Hepatocyte (in vitro differentiated cells): ENCODE measurements around the gene ZNF423.

ENCODE experiments used
- CTCF ChIP-seq: fragments of 200-600 bp; sonication (generic); IDR thresholded peaks from 2 replicates; pipeline ENCODE4 v1.5.1; 2016; ENCODE audit warnings: antibody characterized with exemption, mild to moderate bottlenecking; ENCODE audit not compliant: poor library complexity
- EZH2 ChIP-seq: fragments of 200-600 bp; sonication (generic); IDR thresholded peaks from 2 replicates; pipeline ENCODE4 v1.6.1; 2016; ENCODE audit warnings: antibody characterized with exemption, mild to moderate bottlenecking, borderline replicate concordance
- EZH2phosphoT487 ChIP-seq: fragments of 200-600 bp; sonication (generic); IDR thresholded peaks from one replicate; pipeline ENCODE4 v1.6.1; 2018; ENCODE audit warnings: antibody characterized with exemption, mild to moderate bottlenecking, low read depth, moderate library complexity; ENCODE audit not compliant: unreplicated experiment, severe bottlenecking

GRCh38 chr16:49809062-49809461 is 46.9 kb downstream of the ZNF423 start:
- no peak for TF ChIP-seq EZH2phosphoT487
- no peak for TF ChIP-seq CTCF
- TF ChIP-seq EZH2: no peak
